ENCODE measurements around the gene MAGEB18.

The MAGEB18 gene

GRCh38 chrX:26138274-26138673, at the start of gene MAGEB18:
TSS of gene MAGEB18 (plus strand) at chrX:26138343. CDS start at chrX:26138986, 643 bp downstream.
- DNase-seq (ENCODE audit: low read depth), result no peak
- no peak for TF ChIP-seq CTCF (IDR thresholded peaks at IDR 0.05; ENCODE audit: low read depth, low read length, missing control alignments)
- in situ Hi-C loops (cut with HindIII; ENCODE audit: low sequenced_read_pairs), result no loop called here
- H3K4me3 ChIP-seq (ENCODE audit: low read depth, low read length), result no peak within 1 kb of the TSS

GRCh38 chrX:26100421-26100920, 37.7 kb upstream of the MAGEB18 start:
- TF ChIP-seq CTCF (IDR thresholded peaks at IDR 0.05; ENCODE audit: low read depth, low read length, missing control alignments), result no peak
- in situ Hi-C loops (cut with HindIII; ENCODE audit: low sequenced_read_pairs), result no loop called here
- DNase-seq (ENCODE audit: low read depth), result no peak
- no peak overlapping the region for H3K4me3 ChIP-seq (ENCODE audit: low read depth, low read length)

GRCh38 chrX:26109142-26109541, 29.0 kb upstream of the MAGEB18 start:
- DNase-seq (ENCODE audit: low read depth), result no peak
- in situ Hi-C loops (cut with HindIII; ENCODE audit: low sequenced_read_pairs), result no loop called here

GRCh38 chrX:26146024-26146423, 7.9 kb downstream of the MAGEB18 start:
- no peak for DNase-seq (ENCODE audit: low read depth)
- in situ Hi-C loops (cut with HindIII; ENCODE audit: low sequenced_read_pairs), result no loop called here
- no peak overlapping the region for H3K4me3 ChIP-seq (ENCODE audit: low read depth, low read length)
- TF ChIP-seq CTCF (IDR thresholded peaks at IDR 0.05; ENCODE audit: low read depth, low read length, missing control alignments), result no peak

More at GRCh38 chrX:26109142-26109541, 29.0 kb upstream of the MAGEB18 start:
- H3K4me3 ChIP-seq (ENCODE audit: low read depth, low read length), result no peak overlapping the region
- no peak for TF ChIP-seq CTCF (IDR thresholded peaks at IDR 0.05; ENCODE audit: low read depth, low read length, missing control alignments)

- DNase-seq (ENCODE audit: low read depth), result no peak
- in situ Hi-C loops (cut with HindIII; ENCODE audit: low sequenced_read_pairs), result no loop called here
- no peak for TF ChIP-seq CTCF (IDR thresholded peaks at IDR 0.05; ENCODE audit: low read depth, low read length, missing control alignments)
- no peak within 1 kb of the TSS for H3K4me3 ChIP-seq (ENCODE audit: low read depth, low read length)
Observed at GRCh38 chrX:26160301-26160700, 22.2 kb downstream of the MAGEB18 start, which contains the start of gene MAGEB6B. TSS of gene MAGEB6B (plus strand) at chrX:26160601. CDS start at chrX:26160601, 0 bp downstream.

All from astrocyte of the cerebellum (primary cell).